Activated naive CD8-positive, alpha-beta T cell treated with anti-CD3 and anti-CD28 coated beads for 36 hours (primary cell): ENCODE results near the gene ENTPD1. TPM values are rescaled to one million over a fixed set of nuclear protein-coding genes. Genes with fewer than 3 reads are reported as not detected.
"Not testable (repeated sequence)": the region's sequence is repeated elsewhere in the genome, so short reads cannot be mapped to it uniquely, and the experiment has no call there.

Experiments
- DNase-seq: peaks from one replicate; pipeline ENCODE4 v3.0.0; 2021
- H3K27ac Mint-ChIP-seq: one replicate; pipeline ENCODE4 v1.8.0; 2022; ENCODE audit warnings: mild to moderate bottlenecking, moderate library complexity, mixed read lengths
- H3K27me3 Mint-ChIP-seq: one replicate; pipeline ENCODE4 v1.8.0; 2022; ENCODE audit warnings: mild to moderate bottlenecking, mixed read lengths
- H3K36me3 Mint-ChIP-seq: one replicate; pipeline ENCODE4 v1.8.0; 2021; ENCODE audit warnings: mild to moderate bottlenecking, mixed read lengths
- H3K4me1 Mint-ChIP-seq: one replicate; pipeline ENCODE4 v1.8.0; 2021; ENCODE audit warnings: mixed read lengths
- H3K4me3 Mint-ChIP-seq: one replicate; pipeline ENCODE4 v1.8.0; 2022; ENCODE audit warnings: mild to moderate bottlenecking, moderate library complexity, mixed read lengths
- H3K9me3 Mint-ChIP-seq: one replicate; pipeline ENCODE4 v1.8.0; 2022; ENCODE audit warnings: mixed read lengths
- total RNA-seq, 2 experiments: library from RNA; stranded (reverse); gene quantifications; one replicate each; pipeline ENCODE4 v1.2.3, GENCODE V29; 2021

Gene ENTPD1
- total RNA-seq, 2 experiments from 2014 or later: 0.64 to 0.99 TPM

DNA sequence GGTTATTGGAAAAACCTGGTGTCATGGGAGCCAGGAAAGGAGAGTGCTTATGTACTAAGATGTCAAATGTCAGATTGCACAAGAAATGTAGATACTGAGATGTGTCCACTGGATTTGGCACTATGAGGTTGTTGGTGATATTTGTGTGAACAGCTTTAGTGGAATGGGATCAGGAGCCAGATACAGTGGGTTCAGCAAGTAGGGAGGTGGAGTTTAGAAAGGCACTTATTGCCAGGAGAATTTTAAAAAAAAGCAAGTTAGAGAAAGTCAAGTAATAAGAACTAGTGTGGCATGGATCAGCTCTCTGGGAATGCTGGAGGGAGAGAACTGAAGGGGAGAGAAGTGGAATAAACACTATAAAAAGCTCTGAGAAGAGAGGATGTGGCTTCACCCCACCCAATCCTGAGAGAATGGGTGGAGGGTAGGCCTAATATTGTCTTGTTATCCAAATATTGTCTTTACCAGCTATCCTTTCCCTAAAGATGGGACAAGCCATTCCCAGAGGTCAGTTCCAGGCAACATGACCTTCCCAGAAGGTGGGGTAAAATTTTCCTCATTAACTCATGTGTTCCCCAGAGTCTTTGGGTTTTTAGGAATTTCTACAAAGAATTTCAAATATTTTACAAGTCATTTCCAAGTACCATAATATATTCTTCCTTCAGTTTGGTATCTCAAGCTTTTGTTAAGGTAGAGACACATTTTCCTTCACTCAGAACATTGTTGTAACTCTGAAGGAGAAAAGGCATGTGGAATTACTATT lies 42.3 kb downstream of the ENTPD1 start:
- Mint-ChIP-seq H3K36me3 (no peaks in the 10 kb centered on the region), H3K9me3 (no peaks in the 10 kb centered on the region), H3K4me1 (peaks cover 4% of the 10 kb centered on the region), H3K27ac (no peak overlapping the region), H3K27me3 (peaks cover 4% of the 10 kb centered on the region), H3K4me3 (no peak overlapping the region)
- no peak for DNase-seq

DNA sequence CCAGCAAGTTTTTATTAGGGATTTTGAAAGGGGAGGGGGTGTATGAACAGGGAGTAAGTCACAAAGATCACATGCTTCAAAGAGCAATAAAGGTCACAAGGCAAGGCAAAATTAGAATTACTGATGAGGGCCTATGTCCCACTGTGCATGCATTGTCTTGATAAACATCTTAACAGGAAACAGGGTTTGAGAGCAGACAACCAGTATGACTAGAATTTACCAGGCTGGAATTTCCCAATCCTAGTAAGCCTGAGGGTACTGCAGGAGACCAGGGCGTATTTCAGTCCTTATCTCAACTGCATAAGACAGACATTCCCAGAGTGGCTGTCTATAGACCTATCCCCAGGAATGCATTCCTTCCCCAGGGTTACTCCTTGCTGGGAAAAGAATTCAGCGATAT lies 44.3 kb downstream of the ENTPD1 start:
- not testable (repeated sequence) for DNase-seq, H3K9me3 Mint-ChIP-seq, H3K27ac Mint-ChIP-seq, H3K4me3 Mint-ChIP-seq, H3K27me3 Mint-ChIP-seq, H3K4me1 Mint-ChIP-seq, H3K36me3 Mint-ChIP-seq

DNA sequence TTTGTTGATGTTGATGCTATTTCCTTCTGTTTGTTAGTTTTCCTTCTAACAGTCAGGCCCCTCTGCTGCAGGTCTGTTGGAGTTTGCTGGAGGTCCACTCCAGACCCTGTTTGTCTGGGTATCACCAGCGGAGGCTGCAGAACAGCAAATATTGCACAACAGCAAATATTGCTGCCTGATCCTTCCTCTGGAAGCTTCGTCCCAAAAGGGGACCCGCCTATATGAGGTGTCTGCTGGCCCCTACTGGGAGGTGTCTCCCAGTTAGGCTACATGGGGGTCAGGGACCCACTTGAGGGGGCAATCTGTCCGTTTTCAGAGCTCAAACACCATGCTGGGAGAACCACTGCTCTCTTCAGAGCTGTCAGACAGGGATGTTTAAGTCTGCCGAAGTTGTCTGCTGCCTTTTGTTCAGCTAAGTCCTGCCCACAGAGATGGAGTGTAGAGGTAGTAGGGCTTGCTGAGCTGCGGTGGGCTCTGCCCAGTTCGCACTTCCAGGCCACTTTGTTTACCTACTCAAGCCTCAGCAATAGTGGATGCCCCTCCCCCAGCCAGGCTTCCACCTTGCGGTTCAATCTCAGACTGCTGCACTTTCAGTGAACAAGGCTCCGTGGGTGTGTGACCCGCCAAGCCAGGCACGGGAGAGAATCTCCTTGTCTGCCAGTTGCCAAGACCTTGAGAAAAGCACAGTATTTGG lies 50.9 kb downstream of the ENTPD1 start:
- not testable (repeated sequence) for H3K4me3 Mint-ChIP-seq, H3K36me3 Mint-ChIP-seq, H3K4me1 Mint-ChIP-seq, DNase-seq, H3K27ac Mint-ChIP-seq, H3K9me3 Mint-ChIP-seq
- peaks cover 12% of the 10 kb centered on the region for H3K27me3 Mint-ChIP-seq

DNA sequence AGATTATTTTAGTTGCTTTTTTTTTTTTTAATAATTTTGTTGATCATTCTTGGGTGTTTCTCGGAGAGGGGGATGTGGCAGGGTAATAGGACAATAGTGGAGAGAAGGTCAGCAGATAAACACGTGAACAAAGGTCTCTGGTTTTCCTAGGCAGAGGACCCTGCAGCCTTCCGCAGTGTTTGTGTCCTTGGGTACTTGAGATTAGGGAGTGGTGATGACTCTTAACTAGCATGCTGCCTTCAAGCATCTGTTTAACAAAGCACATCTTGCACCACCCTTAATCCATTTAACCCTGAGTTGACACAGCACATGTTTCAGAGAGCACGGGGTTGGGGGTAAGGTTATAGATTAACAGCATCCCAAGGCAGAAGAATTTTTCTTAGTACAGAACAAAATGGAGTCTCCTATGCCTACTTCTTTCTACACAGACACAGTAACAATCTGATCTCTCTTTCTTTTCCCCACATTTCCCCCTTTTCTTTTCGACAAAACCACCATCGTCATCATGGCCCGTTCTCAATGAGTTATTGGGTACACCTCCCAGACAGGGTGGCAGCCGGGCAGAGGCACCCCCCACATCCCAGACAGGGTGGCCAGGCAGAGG lies 52.8 kb downstream of the ENTPD1 start:
- not testable (repeated sequence) for H3K36me3 Mint-ChIP-seq, H3K9me3 Mint-ChIP-seq, H3K4me3 Mint-ChIP-seq, H3K27ac Mint-ChIP-seq, DNase-seq, H3K4me1 Mint-ChIP-seq
- H3K27me3 Mint-ChIP-seq: peaks cover 12% of the 10 kb centered on the region

DNA sequence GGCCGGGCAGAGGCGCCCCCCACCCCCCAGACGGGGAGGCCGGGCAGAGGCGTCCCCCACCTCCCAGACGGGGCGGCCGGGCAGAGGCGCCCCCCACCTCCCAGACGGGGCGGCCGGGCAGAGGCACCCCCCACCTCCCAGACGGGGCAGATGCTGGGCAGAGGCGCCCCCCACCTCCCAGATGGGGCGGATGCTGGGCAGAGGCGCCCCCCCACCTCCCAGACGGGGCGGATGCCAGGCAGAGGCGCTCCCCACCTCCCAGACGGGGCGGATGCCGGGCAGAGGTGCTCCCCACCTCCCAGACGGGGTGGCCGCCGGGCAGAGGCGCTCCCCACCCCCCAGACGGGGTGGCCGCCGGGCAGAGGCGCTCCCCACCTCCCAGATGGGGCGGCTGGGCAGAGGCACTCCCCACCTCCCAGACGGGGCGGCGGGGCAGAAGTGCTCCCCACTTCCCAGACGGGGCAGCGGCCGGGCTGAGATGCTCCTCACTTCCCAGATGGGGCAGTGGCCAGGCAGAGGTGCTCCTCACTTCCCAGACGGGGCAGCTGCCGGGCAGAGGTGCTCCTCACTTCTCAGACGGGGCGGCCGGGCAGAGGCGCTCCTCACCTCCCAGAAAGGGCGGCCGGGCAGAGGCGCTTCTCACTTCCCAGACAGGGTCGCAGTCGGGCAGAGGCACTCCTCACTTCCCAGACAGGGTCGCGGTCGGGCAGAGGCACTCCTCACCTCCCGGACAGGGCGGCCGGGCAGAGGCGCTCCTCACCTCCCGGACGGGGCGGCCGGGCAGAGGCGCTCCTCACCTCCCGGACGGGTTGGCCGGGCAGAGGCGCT lies 53.6 kb downstream of the ENTPD1 start:
- no peaks in the 10 kb centered on the region for H3K36me3 Mint-ChIP-seq
- H3K4me1 Mint-ChIP-seq: no peaks in the 10 kb centered on the region
- H3K9me3 Mint-ChIP-seq: peaks cover 4% of the 10 kb centered on the region
- H3K4me3 Mint-ChIP-seq: no peak overlapping the region
- DNase-seq: no peak
- peaks cover 12% of the 10 kb centered on the region for H3K27me3 Mint-ChIP-seq
- no peak overlapping the region for H3K27ac Mint-ChIP-seq

DNA sequence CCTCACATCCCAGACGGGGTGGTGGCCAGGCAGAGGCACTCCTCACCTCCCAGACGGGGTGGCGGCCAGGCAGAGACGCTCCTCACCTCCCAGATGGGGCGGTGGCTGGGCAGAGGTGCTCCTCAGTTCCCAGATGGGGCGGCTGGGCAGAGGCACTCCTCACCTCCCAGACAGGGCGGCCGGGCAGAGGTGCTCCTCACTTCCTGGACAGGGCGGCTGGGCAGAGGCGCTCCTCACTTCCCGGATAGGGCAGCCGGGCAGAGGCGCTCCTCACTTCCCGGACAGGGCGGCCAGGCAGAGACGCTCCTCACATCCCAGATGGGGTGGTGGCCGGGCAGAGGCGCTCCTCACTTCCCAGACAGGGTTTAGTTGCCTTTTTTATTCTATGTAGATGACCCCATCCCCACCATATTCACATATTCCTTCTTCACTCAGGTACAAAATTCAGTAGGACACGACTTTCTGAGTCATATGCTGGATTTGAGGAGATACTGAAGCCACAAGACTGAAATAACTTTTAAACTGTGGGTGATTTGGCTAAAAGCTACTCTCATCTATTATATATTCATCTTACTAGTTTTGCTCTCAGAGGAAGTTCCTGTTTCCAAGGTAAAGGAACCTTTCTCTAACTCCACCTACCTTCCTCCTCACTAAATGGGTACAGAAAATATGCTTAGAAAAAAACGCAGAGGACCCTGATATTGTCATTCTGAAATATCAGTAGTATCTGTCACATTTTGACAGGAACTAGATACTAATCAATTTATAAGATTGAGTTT lies 54.4 kb downstream of the ENTPD1 start:
- H3K4me3 Mint-ChIP-seq: no peak overlapping the region
- H3K9me3 Mint-ChIP-seq: peaks cover 4% of the 10 kb centered on the region
- H3K27me3 Mint-ChIP-seq: peaks cover 13% of the 10 kb centered on the region
- no peaks in the 10 kb centered on the region for H3K36me3 Mint-ChIP-seq
- no peak overlapping the region for H3K27ac Mint-ChIP-seq
- H3K4me1 Mint-ChIP-seq: peaks cover 2% of the 10 kb centered on the region
- no peak for DNase-seq

DNA sequence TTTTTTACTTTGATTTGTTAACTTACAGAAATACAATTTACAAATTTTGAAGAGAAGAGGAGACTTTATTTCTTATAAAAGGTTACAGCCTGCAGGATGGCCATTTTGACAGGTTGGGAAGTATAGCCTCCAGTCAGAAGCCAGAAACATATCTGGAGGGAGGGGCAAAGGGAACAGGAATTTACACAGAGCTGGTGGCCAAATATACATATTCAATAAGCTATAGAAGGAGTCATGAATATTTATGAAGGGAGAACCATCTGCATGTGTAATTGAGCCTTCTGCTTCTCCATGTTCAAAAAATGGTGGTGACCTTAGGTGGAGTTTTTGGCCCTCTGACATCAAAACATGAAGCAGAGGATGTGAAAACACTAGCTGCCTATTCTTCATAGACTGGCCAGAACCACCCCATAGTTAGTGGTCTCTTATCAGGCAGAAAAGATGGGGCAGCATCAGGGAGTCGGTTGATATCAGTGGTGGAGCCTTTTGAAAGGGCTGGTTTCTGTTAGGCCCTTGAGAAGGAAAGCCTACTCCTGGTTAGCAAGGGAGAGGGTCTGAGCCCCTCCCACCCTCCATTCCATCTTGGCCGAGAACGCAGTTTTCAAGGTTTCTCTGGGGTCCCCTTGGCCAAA lies 57.2 kb downstream of the ENTPD1 start:
- no peak for DNase-seq
- Mint-ChIP-seq H3K9me3 (peaks cover 5% of the 10 kb centered on the region), H3K4me1 (peaks cover 2% of the 10 kb centered on the region), H3K27ac (no peak overlapping the region), H3K36me3 (no peaks in the 10 kb centered on the region), H3K27me3 (peaks cover 10% of the 10 kb centered on the region), H3K4me3 (no peak overlapping the region)

DNA sequence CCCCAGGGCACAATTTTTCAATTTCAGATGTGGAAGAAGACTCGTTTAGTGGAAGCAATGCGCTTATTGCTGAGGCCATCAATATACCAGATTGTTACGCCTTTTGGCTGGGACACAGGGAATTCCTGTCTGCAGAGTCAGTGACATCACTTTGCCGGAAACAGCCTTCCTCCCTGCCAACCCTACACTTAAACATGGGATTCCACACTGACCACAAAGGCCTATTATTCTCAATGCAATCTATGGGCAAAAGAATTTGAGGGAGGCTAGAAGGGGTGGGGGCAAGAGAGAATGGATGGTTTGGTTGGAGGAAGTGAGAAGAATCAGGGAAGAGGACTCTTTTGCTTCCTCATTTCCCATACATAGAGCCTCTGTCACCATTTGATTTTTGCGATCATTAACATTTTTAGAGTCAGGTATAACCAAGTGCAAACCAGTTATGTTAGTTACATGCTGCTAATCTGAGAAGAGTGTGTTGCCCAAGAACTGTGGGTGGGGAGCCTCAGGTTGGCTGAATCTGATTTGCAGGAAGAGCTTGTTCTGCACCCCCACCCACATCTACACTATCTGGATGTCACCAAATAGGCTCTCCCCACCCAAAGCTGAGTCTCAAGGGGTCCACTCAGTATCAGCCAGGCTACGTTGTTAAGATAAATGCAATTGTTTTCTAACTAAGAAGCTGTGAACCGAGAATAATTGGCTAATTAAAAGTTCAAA lies 58.2 kb downstream of the ENTPD1 start:
- no peaks in the 10 kb centered on the region for H3K36me3 Mint-ChIP-seq
- peaks cover 11% of the 10 kb centered on the region for H3K27me3 Mint-ChIP-seq
- no peak overlapping the region for H3K27ac Mint-ChIP-seq

DNA sequence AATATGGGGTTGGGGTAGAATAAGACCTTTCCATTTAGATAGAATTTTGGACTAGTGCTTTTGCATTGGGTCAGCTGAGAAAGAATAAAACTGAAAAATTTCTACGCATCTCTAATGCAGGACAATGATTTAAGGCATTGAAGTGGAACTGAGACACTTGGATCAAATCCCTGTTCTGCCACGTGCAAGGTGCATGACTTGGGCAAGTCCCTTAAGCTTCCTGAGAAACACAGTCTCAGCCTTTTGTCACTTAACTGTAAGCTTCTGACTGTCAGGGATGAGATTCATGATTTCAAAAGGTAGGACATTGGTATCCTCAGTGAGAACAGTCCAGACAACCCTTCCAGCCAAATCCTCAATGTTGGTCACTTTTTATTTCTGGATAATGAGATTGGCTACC lies 59.2 kb downstream of the ENTPD1 start:
- Mint-ChIP-seq H3K4me3 (no peak overlapping the region), H3K36me3 (no peaks in the 10 kb centered on the region), H3K27ac (no peak overlapping the region), H3K4me1 (peaks cover 2% of the 10 kb centered on the region), H3K9me3 (peaks cover 5% of the 10 kb centered on the region), H3K27me3 (peaks cover 11% of the 10 kb centered on the region)
- no peak for DNase-seq

More for the DNA sequence above, 58.2 kb downstream of the ENTPD1 start:
- Mint-ChIP-seq H3K4me3 (no peak overlapping the region), H3K4me1 (peaks cover 2% of the 10 kb centered on the region), H3K9me3 (peaks cover 5% of the 10 kb centered on the region)
- no peak for DNase-seq

DNA sequence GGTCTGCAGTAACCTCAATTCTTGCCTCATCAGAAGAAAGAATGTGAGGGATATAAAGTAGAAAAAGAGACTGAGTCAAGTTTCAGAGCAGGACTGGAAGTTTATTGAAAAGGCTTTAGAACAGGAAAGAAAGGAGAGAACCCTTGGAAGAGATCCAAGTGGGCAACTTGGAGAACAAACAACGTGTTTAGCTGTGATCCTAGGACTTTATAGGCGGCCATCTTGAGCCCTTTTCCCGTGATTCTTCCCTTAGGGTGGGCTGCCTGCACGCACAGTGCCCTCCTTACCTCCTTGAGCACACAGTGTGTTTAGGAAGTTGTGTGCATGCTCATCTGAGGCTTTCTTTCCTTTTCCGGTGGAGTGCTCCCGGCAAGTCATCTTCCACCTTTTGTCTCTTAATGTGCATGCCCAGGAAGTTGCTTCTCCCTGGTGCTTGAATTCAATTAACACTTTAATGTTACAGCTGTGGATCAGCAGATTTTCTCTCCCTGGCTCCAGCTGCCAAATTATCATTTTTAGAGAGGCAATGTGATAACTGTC lies 59.8 kb downstream of the ENTPD1 start:
- Mint-ChIP-seq H3K4me1 (peaks cover 2% of the 10 kb centered on the region), H3K36me3 (no peaks in the 10 kb centered on the region), H3K9me3 (peaks cover 2% of the 10 kb centered on the region), H3K4me3 (no peak overlapping the region), H3K27me3 (peaks cover 15% of the 10 kb centered on the region), H3K27ac (no peak overlapping the region)
- no peak for DNase-seq

DNA sequence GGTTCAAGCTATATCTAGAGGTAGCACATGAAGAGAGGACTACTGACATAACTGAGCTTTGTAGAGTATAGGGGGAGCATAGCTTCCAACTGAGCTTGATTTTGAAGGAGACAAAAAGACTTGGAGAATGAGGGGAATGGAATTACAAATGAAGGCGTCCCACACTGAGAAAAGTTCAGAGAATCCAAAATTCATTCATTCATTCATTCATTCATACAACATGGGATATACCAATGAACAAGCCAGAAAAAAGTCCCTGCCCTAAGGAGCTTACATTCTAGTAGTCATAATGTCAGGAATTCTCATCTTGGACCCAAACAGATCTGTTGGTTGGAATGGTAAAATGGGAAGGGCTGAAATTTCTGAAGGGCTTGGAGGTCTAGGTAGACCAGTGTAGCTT lies 62.0 kb downstream of the ENTPD1 start:
- no peak overlapping the region for H3K4me3 Mint-ChIP-seq
- no peak for DNase-seq
- peaks cover 25% of the 10 kb centered on the region for H3K27me3 Mint-ChIP-seq
- peaks cover 1% of the 10 kb centered on the region for H3K9me3 Mint-ChIP-seq
- H3K4me1 Mint-ChIP-seq: peaks cover 2% of the 10 kb centered on the region
- no peaks in the 10 kb centered on the region for H3K36me3 Mint-ChIP-seq
- no peak overlapping the region for H3K27ac Mint-ChIP-seq

DNA sequence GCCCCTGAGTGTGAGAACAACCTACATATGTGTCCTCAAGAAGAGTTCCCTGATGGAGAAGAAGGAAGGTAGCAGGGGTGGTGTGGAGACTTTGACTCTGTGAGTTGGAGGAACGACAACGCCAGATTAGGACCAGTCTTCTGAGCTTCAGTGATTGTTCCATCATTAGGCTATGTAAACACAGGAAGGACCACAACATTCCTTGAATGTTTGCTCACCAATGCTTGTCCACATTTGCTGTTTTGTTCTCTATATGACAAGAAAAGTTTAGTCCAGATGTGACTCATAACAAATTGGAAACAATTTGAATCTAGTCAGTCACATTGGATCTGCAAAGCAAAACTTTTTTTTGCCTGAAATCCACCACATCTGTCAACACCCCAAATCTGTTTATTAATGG lies 62.7 kb downstream of the ENTPD1 start:
- Mint-ChIP-seq H3K27me3 (peaks cover 31% of the 10 kb centered on the region), H3K4me1 (peaks cover 2% of the 10 kb centered on the region), H3K36me3 (no peaks in the 10 kb centered on the region), H3K27ac (no peak overlapping the region), H3K9me3 (peaks cover 1% of the 10 kb centered on the region), H3K4me3 (no peak overlapping the region)
- no peak for DNase-seq

DNA sequence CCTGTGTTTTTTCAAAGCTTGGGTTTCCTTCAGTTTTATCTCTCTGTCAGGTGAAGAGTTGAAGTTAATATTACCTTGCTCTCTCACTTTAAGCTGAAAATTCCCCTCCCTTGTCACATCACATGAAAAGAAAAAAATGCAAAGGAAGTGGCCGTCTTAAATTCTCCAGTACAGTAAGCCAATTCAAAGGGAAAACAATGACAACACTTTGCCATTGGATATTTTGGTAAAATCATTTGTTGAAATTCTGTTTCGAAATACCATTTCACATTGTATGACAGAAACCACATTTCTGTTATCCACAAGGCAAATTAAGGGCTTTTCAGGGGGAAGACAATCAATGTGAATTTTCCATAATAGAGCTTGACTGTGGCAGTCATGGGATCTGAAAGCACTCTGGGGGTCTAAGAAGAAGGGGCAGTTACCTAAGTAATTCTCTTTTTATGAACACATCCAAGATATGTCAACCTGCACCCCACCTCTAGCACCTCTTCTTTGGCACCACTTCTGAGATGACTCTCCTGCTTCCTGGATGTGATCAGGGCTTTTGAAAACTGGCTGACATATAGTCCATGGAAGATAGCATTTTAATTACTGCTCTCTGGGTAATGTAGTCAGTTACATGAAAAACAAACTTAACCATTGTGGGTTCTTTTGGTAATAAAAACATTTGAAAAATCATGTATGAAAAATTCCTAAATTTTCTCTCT lies 63.8 kb downstream of the ENTPD1 start:
- Mint-ChIP-seq H3K4me1 (peaks cover under 1% of the 10 kb centered on the region), H3K27me3 (peaks cover 28% of the 10 kb centered on the region), H3K9me3 (peaks cover 1% of the 10 kb centered on the region), H3K27ac (no peak overlapping the region), H3K4me3 (no peak overlapping the region), H3K36me3 (no peaks in the 10 kb centered on the region)
- no peak for DNase-seq
